Adrenal gland (tissue), 5 donors: ENCODE measurements around the gene OR6A2.

Experiments
- CTCF ChIP-seq, 6 experiments: fragments of 450-650 bp in 4 of 6; fragments of 200-600 bp in 2 of 6; sonication (generic) in 1 of 6; IDR thresholded peaks; 1 replicate in 5 of 6; 2 replicates in 1 of 6; pipeline versions ENCODE4 v1.5.1 to v1.8.0; 2016 to 2021; ENCODE audit warnings: antibody characterized with exemption in 6 of 6, mild to moderate bottlenecking in 2 of 6, moderate library complexity in 1 of 6
- POLR2A ChIP-seq, 2 donors: fragments of 450-650 bp; IDR thresholded peaks; one replicate each; pipeline ENCODE4 v1.6.1; 2017; ENCODE audit warnings: antibody characterized with exemption in 2 of 2, mild to moderate bottlenecking in 2 of 2, moderate library complexity in 1 of 2
- donor health status: DM: no; HTN: no; CAD: no.

- TF ChIP-seq CTCF (IDR thresholded peaks at IDR 0.05) (no peak), POLR2A (IDR thresholded peaks at IDR 0.05) (no peak)
Observed at GRCh38 chr11:6818967-6819366, 19.5 kb upstream of the OR6A2 start.
